Right cardiac atrium (tissue), 5 donors: ENCODE results near the gene SPOCK1. TPM values are rescaled to one million over a fixed set of nuclear protein-coding genes. Genes with fewer than 3 reads are reported as not detected.
A peak's percentile ranks its signal among the peaks of the same experiment; 100 is the strongest.
"Not testable (repeated sequence)": the region's sequence is repeated elsewhere in the genome, so short reads cannot be mapped to it uniquely, and the experiment has no call there.

Source experiments
- ATAC-seq, 2 donors: fragments of 200-7000 bp; cut with Tn5 transposase; one replicate each; pipeline versions ENCODE4 v1.8.0 to v1.9.1; 2020; ENCODE audit warnings: moderate library complexity in 2 of 2, mild to moderate bottlenecking in 1 of 2
- DNase-seq, 3 donors: peaks; one replicate each; pipeline ENCODE4 v3.0.0-alpha.2; 2020
- H3K27ac ChIP-seq: one replicate; pipeline ENCODE4 v1.5.1; 2013; ENCODE audit warnings: mild to moderate bottlenecking, low read length, control low read depth, moderate library complexity
- H3K27me3 ChIP-seq: one replicate; pipeline ENCODE4 v1.6.1; 2013; ENCODE audit not compliant: control insufficient read depth, insufficient read depth
- H3K4me1 ChIP-seq: one replicate; pipeline ENCODE4 v1.6.1; 2013; ENCODE audit warnings: low read length; ENCODE audit not compliant: control insufficient read depth, insufficient read depth
- H3K4me3 ChIP-seq: one replicate; pipeline ENCODE4 v1.5.1; 2013; ENCODE audit warnings: low read length, control low read depth
- H3K9me3 ChIP-seq: one replicate; pipeline ENCODE4 v1.6.1; 2013; ENCODE audit warnings: low read length; ENCODE audit not compliant: control insufficient read depth
- WGBS: extraction: QIAGEN DNeasy Blood & Tissue Kit; methylation state at CpG from one replicate; pipeline ENCODE4 v1.1.7; 2013; 5-methylcytosine and 5-hydroxymethylcytosine counted together
- intact Hi-C, 4 donors: fragments of 100-400 bp; cut with DNase I; formaldehyde crosslinking; loops; one replicate each; pipeline versions ENCODE4 v1.11.0 to v1.14.0; 2022 to 2023
- polyA plus RNA-seq: library from polyadenylated mRNA; stranded (reverse); fragments of 200-250 nt; gene quantifications from one replicate; pipeline ENCODE4 v1.2.3, GENCODE V29; 2013
- total RNA-seq, 4 donors: library from RNA; stranded (reverse); fragmentation: NEBNext Ultra II Directional; extraction: Animal tissue kit (Norgen Biotek cat#: 25700); gene quantifications; one replicate each; pipeline ENCODE4 v1.2.1, GENCODE V29; 2021
- donor health status: healthy with polysubstance abuse.
- donor health status: DM: no; HTN: yes; CAD: no.
- donor health status: DM: no; HTN: no; CAD: no.
- donor health status: DM: no; HTN: yes; CAD: no; lungs with severe emphysema.
- donor health status: DM: yes; HTN: yes; CAD: no.

The SPOCK1 gene
- total and polyA plus RNA-seq, 5 donors, result 41.0 to 186 (median 139) TPM

DNA sequence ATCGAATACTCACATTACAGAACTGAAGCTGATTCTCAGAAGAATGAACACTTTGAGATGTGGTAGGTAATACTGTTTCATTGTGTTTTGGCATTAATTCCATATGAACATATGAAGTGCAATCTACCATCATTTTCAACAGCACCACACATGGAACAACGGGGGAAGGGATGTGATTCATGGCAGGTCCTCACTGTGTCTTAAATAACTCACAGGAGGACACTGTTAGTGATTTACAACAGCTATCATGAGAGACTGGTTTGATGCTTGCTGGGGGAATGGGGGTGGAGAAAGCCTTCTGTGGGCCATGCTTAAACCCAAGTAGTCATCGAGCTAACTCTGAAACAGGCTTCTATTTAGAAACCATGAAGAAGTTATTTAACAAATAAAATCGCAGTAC lies 232.9 kb downstream of the SPOCK1 start:
- DNase-seq (no peak), ATAC-seq (no peak)
- no peaks in the 10 kb centered on the region for H3K9me3 ChIP-seq
- WGBS, result 81% methylated on average over 4 of the region's 4 CpGs
- no peak overlapping the region for H3K4me3 ChIP-seq
- no peaks in the 10 kb centered on the region for H3K27me3 ChIP-seq
- H3K27ac ChIP-seq, result no peak overlapping the region
- intact Hi-C loops, result loop anchor here in 1 of 4 donors (5.0 kb wide), 1 partner anchor 41 kb away; no protein-coding TSS in a partner anchor
- peaks cover 7% of the 10 kb centered on the region for H3K4me1 ChIP-seq

- intact Hi-C loops, result loop anchor here in 1 of 4 donors (5.0 kb wide), 1 partner anchor 42 kb away; no protein-coding TSS in a partner anchor
- no peak for DNase-seq
- H3K4me3 ChIP-seq, result no peak overlapping the region
- no peak overlapping the region for H3K27ac ChIP-seq
- H3K27me3 ChIP-seq, result no peaks in the 10 kb centered on the region
- 86% methylated on average over 1 of the region's 1 CpG for WGBS
- peaks cover 7% of the 10 kb centered on the region for H3K4me1 ChIP-seq
- ATAC-seq, result no peak
- no peaks in the 10 kb centered on the region for H3K9me3 ChIP-seq
Measured at GRCh38 chr5:137265457-137265856, 233.7 kb downstream of the SPOCK1 start.

DNA sequence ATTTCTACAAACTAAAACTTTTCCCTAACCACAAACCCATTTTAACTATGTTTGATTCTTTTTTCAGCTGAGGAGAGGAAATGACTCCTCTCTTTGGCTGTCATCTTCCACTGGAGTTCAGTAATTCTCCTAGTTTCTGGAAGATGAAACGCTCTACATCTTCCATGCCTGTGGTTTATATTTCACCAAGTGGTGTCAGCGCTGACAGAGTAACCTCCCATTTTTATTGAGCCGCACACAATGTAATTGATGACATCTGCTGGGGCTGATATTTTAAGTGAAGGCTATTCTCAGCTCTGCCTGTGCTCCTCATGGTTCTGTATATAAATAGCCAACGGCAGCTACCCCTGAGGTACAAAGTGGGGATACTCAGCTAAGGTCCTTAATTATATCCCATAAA lies 234.6 kb downstream of the SPOCK1 start:
- Histone ChIP-seq H3K4me1 (peaks cover 7% of the 10 kb centered on the region), H3K9me3 (no peaks in the 10 kb centered on the region), H3K27me3 (no peaks in the 10 kb centered on the region), H3K27ac (no peak overlapping the region), H3K4me3 (no peak overlapping the region)
- WGBS, result 62% methylated on average over 4 of the region's 4 CpGs
- peak; percentile 47 to 66 for ATAC-seq
- intact Hi-C loops, result no loop called here
- DNase-seq, result no peak

GRCh38 chr5:137264041-137264440 lies 235.1 kb downstream of the SPOCK1 start:
- Histone ChIP-seq H3K4me1 (peaks cover 3% of the 10 kb centered on the region), H3K27ac (no peak overlapping the region), H3K4me3 (no peak overlapping the region), H3K27me3 (no peaks in the 10 kb centered on the region), H3K9me3 (no peaks in the 10 kb centered on the region)
- WGBS, result 53% methylated on average over 3 of the region's 3 CpGs
- intact Hi-C loops, result no loop called here
- no peak for DNase-seq
- no peak for ATAC-seq

GRCh38 chr5:137263371-137264005 lies 235.6 kb downstream of the SPOCK1 start:
- H3K9me3 ChIP-seq, result no peaks in the 10 kb centered on the region
- no peak overlapping the region for H3K27ac ChIP-seq
- ATAC-seq, result peak in 1 of 2 donors; percentile 7
- no peak overlapping the region for H3K4me3 ChIP-seq
- DNase-seq, result no peak
- 64% methylated on average over 5 of the region's 5 CpGs for WGBS
- H3K4me1 ChIP-seq, result peaks cover 3% of the 10 kb centered on the region
- intact Hi-C loops, result no loop called here
- no peaks in the 10 kb centered on the region for H3K27me3 ChIP-seq

DNA sequence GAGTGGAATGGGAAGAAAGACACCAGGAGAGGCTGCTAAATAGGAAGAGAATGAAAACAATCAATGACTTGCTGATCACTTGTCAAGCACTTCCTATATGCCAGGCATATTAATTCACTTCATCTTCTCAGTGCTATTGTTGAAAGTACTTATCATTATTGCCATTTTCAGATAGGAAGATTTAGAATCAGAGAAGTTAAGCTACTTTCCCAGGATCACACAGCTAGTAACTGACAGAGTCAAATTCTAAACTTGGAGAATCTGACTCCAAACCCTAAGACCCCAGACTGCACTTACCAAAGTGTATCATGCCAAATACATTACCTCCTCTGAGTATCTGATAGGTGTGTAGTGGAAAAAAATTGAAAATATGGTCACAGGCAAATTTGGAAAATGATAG lies 236.3 kb downstream of the SPOCK1 start:
- Histone ChIP-seq H3K27me3 (no peaks in the 10 kb centered on the region), H3K4me3 (no peak overlapping the region), H3K27ac (no peak overlapping the region), H3K4me1 (peaks cover 3% of the 10 kb centered on the region), H3K9me3 (no peaks in the 10 kb centered on the region)
- no peak for DNase-seq
- no peak for ATAC-seq
- intact Hi-C loops, result no loop called here

DNA sequence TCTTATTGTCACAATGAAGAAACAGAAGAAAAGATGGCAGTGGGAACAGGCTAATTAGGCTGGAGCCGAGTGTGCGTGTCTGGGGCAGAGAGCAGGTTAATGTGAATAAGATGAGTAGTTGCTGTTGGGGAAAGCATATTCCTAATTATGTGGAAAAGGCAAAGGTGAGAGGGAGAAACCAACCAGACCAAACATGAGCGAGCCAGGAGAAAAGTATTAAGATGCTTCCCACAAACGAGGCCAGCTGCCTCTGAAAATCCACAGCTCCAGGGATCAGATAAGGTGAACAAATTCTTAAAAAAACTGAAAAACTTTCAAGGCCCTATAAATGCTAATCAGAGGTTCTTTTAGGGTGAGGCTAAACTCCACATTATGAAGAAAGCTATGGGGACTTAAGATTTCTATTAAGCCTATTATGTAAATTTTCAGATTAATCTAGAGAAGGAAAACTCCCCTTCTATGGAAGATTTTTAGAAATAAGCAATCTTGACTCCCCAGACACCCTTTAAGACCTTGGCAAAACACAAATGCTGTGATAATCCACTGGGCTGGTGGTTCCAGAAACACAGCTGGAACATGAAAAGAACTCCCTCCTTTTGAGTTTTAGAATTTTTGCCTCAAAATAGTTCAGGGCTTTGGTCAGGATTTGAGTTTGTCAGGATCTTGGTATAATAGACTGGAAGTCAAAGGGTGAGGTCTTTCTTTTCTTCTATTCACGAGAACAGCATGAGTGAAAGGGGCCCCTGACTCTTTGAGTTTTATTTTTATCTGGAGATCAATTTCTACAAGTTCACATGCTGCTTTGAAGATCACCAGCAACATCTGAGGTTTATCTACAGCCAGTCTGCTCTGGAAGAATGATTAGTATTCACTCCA lies 238.1 kb downstream of the SPOCK1 start:
- ATAC-seq (peak; percentile 32 to 72), DNase-seq (no peak)
- H3K4me1 ChIP-seq, result peaks cover 3% of the 10 kb centered on the region
- no peaks in the 10 kb centered on the region for H3K9me3 ChIP-seq
- H3K27ac ChIP-seq, result peak overlapping the region; percentile 30
- intact Hi-C loops, result no loop called here
- H3K27me3 ChIP-seq, result no peaks in the 10 kb centered on the region
- WGBS, result 58% methylated on average over 5 of the region's 5 CpGs
- no peak overlapping the region for H3K4me3 ChIP-seq

DNA sequence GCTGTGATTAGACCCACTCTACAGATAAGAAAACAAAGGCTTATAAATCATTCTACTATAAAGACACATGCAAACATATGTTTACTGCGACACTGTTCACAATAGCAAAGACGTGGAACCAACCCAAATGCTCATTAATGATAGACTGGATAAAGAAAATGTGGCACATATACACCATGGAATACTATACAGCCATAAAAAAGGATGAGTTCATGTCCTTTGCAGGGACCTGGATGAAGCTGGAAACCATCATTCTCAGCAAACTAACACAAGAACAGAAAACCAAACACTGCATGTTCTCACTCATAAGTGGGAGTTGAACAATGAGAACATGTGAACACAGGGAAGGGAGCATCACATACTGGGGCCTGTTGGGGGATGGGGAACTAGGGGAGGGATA lies 240.0 kb downstream of the SPOCK1 start:
- H3K27me3 ChIP-seq, H3K27ac ChIP-seq, DNase-seq, intact Hi-C loops, ATAC-seq, H3K4me3 ChIP-seq, H3K9me3 ChIP-seq: not testable (repeated sequence)
- WGBS, result 93% methylated on average over 2 of the region's 2 CpGs
- H3K4me1 ChIP-seq, result peaks cover 12% of the 10 kb centered on the region

DNA sequence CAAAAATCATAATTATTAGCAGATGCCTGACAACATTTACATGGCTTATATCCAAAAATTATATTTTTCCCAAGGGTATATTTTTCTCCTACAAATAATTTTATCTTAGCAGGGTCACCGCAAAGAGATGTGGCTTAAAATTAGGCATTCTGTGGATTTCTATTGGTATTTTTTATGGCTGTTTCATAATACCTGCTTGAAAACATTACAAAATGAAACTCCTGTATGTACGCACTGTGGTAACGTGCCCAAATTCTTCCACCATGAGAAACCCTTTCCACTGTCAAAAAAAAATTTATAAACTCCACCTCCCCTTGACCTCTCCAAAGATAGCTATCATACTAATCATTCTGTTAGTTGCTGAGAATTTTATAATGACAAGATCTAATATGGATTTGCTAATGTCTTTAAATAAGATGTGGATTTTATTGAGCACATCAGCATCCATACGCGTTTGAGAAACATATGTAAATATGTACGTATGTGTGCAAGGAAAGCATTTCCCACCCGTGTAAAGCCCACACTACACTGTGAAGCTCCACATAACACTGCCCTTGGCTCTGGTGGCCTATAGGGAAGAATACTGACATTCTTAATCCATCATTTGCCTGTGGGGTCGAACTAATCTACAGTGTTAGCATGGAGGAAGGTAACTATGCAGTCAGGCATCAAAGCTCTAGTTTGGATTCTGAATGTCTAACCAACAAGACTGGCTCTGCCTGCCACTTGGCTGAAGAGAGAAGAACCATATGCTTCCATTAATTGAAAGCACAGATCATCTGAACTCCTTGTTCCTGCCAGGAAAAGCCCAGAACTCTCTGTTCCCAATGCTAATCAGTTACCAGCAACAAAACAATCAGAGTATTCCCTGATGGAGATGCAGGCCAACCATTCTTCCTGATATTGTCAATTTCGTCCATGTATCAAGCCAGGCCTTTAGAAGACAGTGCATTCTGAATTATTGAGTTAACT lies 244.7 kb downstream of the SPOCK1 start:
- ATAC-seq (peak; percentile 71 to 85), DNase-seq (peak in 1 of 3 donors; percentile 56)
- H3K4me3 ChIP-seq, result no peak overlapping the region
- H3K27ac ChIP-seq, result peak overlapping the region; percentile 68
- peaks cover 9% of the 10 kb centered on the region for H3K4me1 ChIP-seq
- H3K27me3 ChIP-seq, result no peaks in the 10 kb centered on the region
- H3K9me3 ChIP-seq, result no peaks in the 10 kb centered on the region
- intact Hi-C loops, result no loop called here
- 62% methylated on average over 9 of the region's 9 CpGs for WGBS

- 83% methylated on average over 2 of the region's 2 CpGs for WGBS
- Histone ChIP-seq H3K4me3 (no peak overlapping the region), H3K4me1 (peaks cover 9% of the 10 kb centered on the region), H3K27me3 (no peaks in the 10 kb centered on the region), H3K27ac (no peak overlapping the region), H3K9me3 (no peaks in the 10 kb centered on the region)
- intact Hi-C loops, result no loop called here
- ATAC-seq, result no peak
- DNase-seq, result no peak
Measured at GRCh38 chr5:137252512-137252911, 246.6 kb downstream of the SPOCK1 start.
